Fibroblast of pulmonary artery (primary cell): ENCODE results near the gene TAF5.

Source experiments
- DNase-seq: peaks from one replicate; pipeline ENCODE4 v3.0.0-alpha.2; 2010; ENCODE audit warnings: low read depth
- H3K4me3 ChIP-seq: replicated peaks from 2 replicates; pipeline ENCODE4 v1.5.1; 2011; ENCODE audit warnings: low read depth, mild to moderate bottlenecking, control low read depth, low read length, moderate library complexity
- TF ChIP-seq, protein P1 (sequence below): IDR thresholded peaks from 2 replicates; pipeline ENCODE4 v1.5.1; 2011; ENCODE audit warnings: mild to moderate bottlenecking, control low read depth, low read length, inconsistent platforms; ENCODE audit errors: missing control alignments

The TAF5 gene

DNA sequence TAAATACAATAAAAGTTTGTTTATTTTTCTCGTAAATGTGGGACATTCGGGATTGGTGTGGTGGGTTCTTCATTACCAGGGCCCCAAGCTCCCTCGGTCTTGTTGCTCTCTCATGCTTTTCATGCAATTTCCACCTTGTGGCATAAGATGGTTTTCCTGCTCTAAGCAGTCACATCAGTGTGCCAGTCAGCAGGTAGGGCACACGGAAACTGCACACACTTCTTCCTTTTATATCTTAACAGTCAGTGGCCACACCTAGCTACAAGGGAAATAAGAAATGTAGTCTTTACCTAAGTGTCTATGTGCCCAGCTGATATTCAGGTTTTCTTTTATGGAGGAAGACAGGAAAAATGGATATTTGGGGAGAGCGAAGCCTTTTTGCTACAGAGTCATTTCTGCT, 6.5 kb downstream of the TAF5 start:
- TF ChIP-seq, protein P1, sequence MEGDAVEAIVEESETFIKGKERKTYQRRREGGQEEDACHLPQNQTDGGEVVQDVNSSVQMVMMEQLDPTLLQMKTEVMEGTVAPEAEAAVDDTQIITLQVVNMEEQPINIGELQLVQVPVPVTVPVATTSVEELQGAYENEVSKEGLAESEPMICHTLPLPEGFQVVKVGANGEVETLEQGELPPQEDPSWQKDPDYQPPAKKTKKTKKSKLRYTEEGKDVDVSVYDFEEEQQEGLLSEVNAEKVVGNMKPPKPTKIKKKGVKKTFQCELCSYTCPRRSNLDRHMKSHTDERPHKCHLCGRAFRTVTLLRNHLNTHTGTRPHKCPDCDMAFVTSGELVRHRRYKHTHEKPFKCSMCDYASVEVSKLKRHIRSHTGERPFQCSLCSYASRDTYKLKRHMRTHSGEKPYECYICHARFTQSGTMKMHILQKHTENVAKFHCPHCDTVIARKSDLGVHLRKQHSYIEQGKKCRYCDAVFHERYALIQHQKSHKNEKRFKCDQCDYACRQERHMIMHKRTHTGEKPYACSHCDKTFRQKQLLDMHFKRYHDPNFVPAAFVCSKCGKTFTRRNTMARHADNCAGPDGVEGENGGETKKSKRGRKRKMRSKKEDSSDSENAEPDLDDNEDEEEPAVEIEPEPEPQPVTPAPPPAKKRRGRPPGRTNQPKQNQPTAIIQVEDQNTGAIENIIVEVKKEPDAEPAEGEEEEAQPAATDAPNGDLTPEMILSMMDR, result no peak
- DNase-seq, result no peak
- H3K4me3 ChIP-seq, result no peak overlapping the region

DNA sequence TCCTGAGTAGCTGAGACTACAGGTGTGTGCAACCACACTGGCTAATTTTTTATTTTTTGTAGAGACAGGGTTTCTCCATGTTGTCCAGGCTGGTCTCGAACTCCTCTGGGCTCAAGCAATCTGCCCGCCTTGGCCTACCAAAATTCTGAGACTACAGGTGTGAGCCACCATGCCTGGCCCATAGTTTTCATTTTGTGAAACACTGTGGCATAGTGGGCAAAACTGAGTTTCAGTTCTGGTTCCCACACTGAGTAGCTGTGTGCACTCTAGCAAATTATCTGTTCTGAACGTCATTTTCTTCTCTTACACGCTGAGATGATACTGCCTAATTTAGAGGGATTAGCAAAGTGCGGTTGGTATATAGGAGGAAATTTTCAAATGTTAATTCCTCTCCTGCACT, 15.0 kb downstream of the TAF5 start:
- DNase-seq, result no peak
- TF ChIP-seq, protein P1, result no peak
- no peak overlapping the region for H3K4me3 ChIP-seq

DNA sequence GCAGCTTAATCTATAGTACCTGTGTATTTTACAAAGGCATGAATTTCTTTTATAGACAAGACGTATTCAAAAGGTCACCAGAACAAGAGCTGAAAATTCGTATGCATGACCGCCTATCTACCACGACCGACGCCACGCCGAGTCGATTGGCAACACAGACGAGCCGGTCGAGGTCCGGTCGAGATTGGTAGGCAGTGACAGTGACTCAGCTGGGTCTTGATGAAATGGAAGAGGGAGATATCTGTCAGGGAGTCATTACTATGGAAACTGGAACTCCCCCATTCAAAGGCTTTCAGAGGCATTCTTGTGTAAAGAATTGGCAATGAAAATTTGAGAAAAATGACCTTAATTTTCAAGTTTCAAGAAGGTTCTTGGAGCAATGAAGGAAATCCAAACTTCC, 26.4 kb downstream of the TAF5 start:
- DNase-seq, result peak; percentile 21
- TF ChIP-seq, protein P1, result no peak
- no peak overlapping the region for H3K4me3 ChIP-seq

DNA sequence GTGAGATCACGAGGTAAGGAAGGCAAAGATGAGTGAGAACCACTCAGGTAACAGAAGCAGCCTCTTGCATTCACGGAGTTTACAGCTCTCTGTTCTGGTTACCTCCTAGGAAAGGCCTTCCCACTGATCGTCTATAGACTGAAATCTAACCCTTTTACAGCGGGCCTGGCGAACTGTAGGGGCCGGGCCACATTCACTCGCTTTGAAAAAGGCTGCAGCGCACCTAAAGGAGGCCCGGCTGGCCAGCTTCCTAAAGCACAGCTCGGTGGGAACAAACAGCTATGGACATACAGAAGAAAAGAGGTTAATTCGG, 27.9 kb downstream of the TAF5 start:
- peak overlapping the region; percentile 99 for H3K4me3 ChIP-seq
- TF ChIP-seq, protein P1, result no peak
- peak; percentile 25 for DNase-seq

DNA sequence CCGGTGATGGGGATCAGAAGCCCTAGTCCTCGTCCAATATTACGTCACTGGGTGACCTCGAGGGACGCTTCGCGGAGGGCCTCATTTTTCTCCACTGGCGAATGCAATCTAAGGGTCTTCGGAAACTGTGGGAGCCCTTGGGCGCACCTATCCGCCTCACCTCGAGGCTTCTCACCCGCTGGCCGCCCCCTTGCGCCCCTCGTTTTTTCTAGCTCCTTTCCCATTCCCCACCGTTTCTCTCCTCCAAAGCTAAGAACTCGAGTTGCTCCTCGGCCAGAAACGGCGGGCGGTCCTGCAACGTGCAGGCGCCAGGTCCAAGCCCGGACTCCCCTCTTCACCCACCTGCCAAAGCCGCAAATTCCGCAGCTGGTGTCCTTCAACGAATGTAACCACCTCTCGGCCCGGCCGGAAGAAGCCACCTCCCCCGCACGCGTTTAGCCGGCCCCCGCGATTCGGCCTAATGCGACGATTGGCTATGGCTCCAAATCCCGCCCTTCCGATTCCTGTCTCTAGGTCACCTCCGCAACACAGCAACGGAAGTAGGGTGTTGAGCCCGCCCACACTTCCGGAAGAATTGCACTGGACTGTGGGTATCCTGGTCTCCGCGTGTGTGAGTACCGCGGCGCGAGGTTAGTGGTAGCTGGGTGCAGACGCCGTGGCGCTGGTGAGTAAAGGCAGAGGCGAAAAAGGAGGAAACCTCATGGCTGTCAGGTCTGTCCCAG, 28.5 kb downstream of the TAF5 start, which contains the start of the genes ATP5MK and PDCD11:
TSS of gene ATP5MK (minus strand) at position 409 of the 722 bp plus-strand sequence. CDS start 4,018 bp downstream, outside the sequence.
TSS of gene PDCD11 (plus strand) at position 560 of the 722 bp plus-strand sequence. CDS start 1,801 bp downstream, outside the sequence.
- TF ChIP-seq, protein P1, result peak; percentile 17
- peak; percentile 99 for DNase-seq
- H3K4me3 ChIP-seq, result peak within 1 kb of the TSS; percentile 99

DNA sequence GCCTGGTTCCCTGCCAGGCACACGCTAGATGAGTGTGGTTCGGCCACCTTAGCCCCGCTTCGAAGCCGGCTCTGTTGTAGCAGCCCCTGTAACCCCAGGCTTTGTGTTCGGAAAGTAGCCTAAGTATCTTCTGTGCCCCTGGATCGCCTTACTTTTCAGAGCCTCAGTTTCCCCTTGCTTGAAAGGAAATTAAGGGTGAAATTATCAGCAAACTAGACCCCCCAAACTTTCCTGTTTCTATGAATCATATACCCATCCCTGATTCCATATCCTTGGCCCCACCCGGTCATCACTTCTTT, 29.0 kb downstream of the TAF5 start:
- TF ChIP-seq, protein P1, result no peak
- H3K4me3 ChIP-seq, result peak overlapping the region; percentile 99
- DNase-seq, result no peak
